Suprapubic skin (tissue), 4 donors: ENCODE results near the gene GRK4. TPM values are rescaled to one million over a fixed set of nuclear protein-coding genes. Genes with fewer than 3 reads are reported as not detected.

ENCODE experiments used
- DNase-seq, 2 donors: peaks; one replicate each; pipeline ENCODE4 v3.0.0-alpha.2; 2019; ENCODE audit warnings: low spot score in 2 of 2
- H3K27ac ChIP-seq: fragments of 200-600 bp; sonication (generic); one replicate; pipeline ENCODE4 v1.5.1; 2019
- H3K27me3 ChIP-seq: fragments of 200-600 bp; sonication (generic); one replicate; pipeline ENCODE4 v1.5.1; 2019
- H3K36me3 ChIP-seq: fragments of 200-600 bp; sonication (generic); one replicate; pipeline ENCODE4 v1.5.1; 2019
- H3K4me1 ChIP-seq: fragments of 200-600 bp; sonication (generic); one replicate; pipeline ENCODE4 v1.5.1; 2019
- H3K4me3 ChIP-seq: fragments of 200-600 bp; sonication (generic); one replicate; pipeline ENCODE4 v1.5.1; 2019; ENCODE audit warnings: mild to moderate bottlenecking
- H3K9me3 ChIP-seq: fragments of 200-600 bp; sonication (generic); one replicate; pipeline ENCODE4 v1.5.1; 2019
- CTCF ChIP-seq, 2 donors: fragments of 200-600 bp in 1 of 2; fragments of 450-650 bp in 1 of 2; sonication (generic) in 1 of 2; IDR thresholded peaks; one replicate each; pipeline ENCODE4 v1.5.1; 2016 to 2019; ENCODE audit warnings: antibody characterized with exemption in 2 of 2, mild to moderate bottlenecking in 1 of 2, moderate library complexity in 1 of 2
- EP300 ChIP-seq: sonication (generic); formaldehyde crosslinking; IDR thresholded peaks from one replicate; pipeline ENCODE4 v1.6.1; 2017; ENCODE audit warnings: antibody characterized with exemption
- POLR2A ChIP-seq, 2 donors: fragments of 450-650 bp; IDR thresholded peaks; one replicate each; pipeline ENCODE4 v1.6.1; 2017; ENCODE audit warnings: antibody characterized with exemption in 2 of 2, mild to moderate bottlenecking in 2 of 2, moderate library complexity in 2 of 2
- POLR2AphosphoS5 ChIP-seq, 3 donors: sonication (generic); formaldehyde crosslinking; IDR thresholded peaks; one replicate each; pipeline ENCODE4 v1.6.1; 2017; ENCODE audit warnings: antibody characterized with exemption in 3 of 3
- WGBS: methylation state at CpG from one replicate; pipeline ENCODE4 v1.1.5; 2018; 5-methylcytosine and 5-hydroxymethylcytosine counted together
- total RNA-seq, 4 donors: library from RNA; depleted of rRNA; stranded (reverse); fragments of >200 nt; gene quantifications; one replicate each; pipeline ENCODE4 v1.1.0, GENCODE V29; 2016

Gene GRK4
- total RNA-seq, 4 donors from 2014 or later = 3.3 to 8.0 (median 4.6) TPM

DNA sequence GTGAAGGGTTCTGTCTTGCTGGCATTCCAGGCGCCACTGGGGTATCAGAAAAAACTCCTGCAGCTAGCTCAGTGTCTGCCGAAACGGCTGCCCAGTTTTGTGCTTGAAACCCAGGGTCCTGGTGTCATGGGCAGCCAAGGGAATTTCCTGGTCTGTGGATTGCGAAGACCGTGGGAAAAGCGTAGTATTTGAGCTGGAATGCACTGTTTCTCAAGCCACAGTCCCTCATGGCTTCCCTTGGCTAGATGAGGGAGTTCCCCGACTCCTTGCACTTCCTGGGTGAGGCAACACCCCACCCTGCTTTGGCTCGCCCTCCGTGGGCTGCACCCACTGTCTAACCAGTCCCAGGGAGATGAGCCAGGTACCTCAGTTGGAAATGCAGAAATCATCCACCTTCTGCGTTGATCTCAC lies 40.2 kb upstream of the GRK4 start:
- TF ChIP-seq POLR2A (IDR thresholded peaks at IDR 0.05) (no peak), CTCF (IDR thresholded peaks at IDR 0.05) (no peak), POLR2AphosphoS5 (IDR thresholded peaks at IDR 0.05) (no peak), EP300 (no peak)
- H3K27me3 ChIP-seq = no peaks in the 10 kb centered on the region
- peak; percentile 30 to 59 for DNase-seq
- H3K4me1 ChIP-seq = peaks cover 18% of the 10 kb centered on the region
- WGBS = 73% methylated on average over 8 of the region's 10 CpGs
- H3K4me3 ChIP-seq = no peak overlapping the region
- H3K36me3 ChIP-seq = peaks cover 58% of the 10 kb centered on the region
- peak overlapping the region; percentile 9 for H3K27ac ChIP-seq
- no peaks in the 10 kb centered on the region for H3K9me3 ChIP-seq

DNA sequence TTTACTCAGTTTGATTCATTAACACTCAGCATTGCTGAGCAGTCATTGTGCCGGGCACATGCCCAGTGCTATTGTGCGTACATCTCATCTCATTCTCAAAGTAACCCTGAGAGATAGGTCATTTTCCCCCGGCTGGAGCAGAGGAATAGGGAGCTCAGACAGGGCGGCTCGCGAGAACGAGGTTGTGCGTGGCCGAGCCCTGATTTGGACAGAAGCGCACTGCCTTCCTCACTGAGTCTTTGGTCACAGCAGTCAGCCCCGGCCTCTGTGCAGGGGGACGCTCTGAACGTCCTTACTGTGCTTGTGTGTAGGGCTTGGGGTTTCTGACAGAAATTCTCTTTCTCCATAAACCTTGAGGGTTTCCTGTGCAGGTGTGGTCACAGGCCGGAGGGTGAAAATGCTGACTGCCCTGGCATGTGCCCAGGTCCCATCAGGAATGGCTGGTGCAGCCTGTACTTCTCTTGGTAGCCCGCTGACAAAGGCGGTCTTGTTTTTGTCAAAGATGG lies 39.6 kb upstream of the GRK4 start:
- Histone ChIP-seq H3K27ac (peak overlapping the region; percentile 9), H3K36me3 (peaks cover 63% of the 10 kb centered on the region), H3K27me3 (no peaks in the 10 kb centered on the region), H3K4me3 (no peak overlapping the region), H3K4me1 (peaks cover 18% of the 10 kb centered on the region), H3K9me3 (no peaks in the 10 kb centered on the region)
- WGBS = 82% methylated on average over 16 of the region's 16 CpGs
- DNase-seq = peak; percentile 52 to 77
- TF ChIP-seq EP300 (no peak), POLR2A (IDR thresholded peaks at IDR 0.05) (no peak), POLR2AphosphoS5 (IDR thresholded peaks at IDR 0.05) (no peak), CTCF (IDR thresholded peaks at IDR 0.05) (no peak)

GRCh38 chr4:2924286-2924685 lies 39.1 kb upstream of the GRK4 start:
- peak; percentile 38 to 70 for DNase-seq
- H3K4me3 ChIP-seq = no peak overlapping the region
- peaks cover 18% of the 10 kb centered on the region for H3K4me1 ChIP-seq
- 90% methylated on average over 8 of the region's 8 CpGs for WGBS
- TF ChIP-seq POLR2AphosphoS5 (IDR thresholded peaks at IDR 0.05) = no peak
- no peak for TF ChIP-seq POLR2A (IDR thresholded peaks at IDR 0.05)
- no peak for TF ChIP-seq EP300
- TF ChIP-seq CTCF (IDR thresholded peaks at IDR 0.05) = no peak
- H3K36me3 ChIP-seq = peaks cover 69% of the 10 kb centered on the region
- no peaks in the 10 kb centered on the region for H3K9me3 ChIP-seq
- H3K27ac ChIP-seq = no peak overlapping the region
- H3K27me3 ChIP-seq = no peaks in the 10 kb centered on the region

- no peaks in the 10 kb centered on the region for H3K27me3 ChIP-seq
- H3K4me1 ChIP-seq = peaks cover 18% of the 10 kb centered on the region
- no peak for TF ChIP-seq POLR2AphosphoS5 (IDR thresholded peaks at IDR 0.05)
- no peak for TF ChIP-seq CTCF (IDR thresholded peaks at IDR 0.05)
- no peak for TF ChIP-seq EP300
- TF ChIP-seq POLR2A (IDR thresholded peaks at IDR 0.05) = no peak
- no peaks in the 10 kb centered on the region for H3K9me3 ChIP-seq
- no peak overlapping the region for H3K27ac ChIP-seq
- no peak overlapping the region for H3K4me3 ChIP-seq
- DNase-seq = peak; percentile 45 to 48
- peaks cover 74% of the 10 kb centered on the region for H3K36me3 ChIP-seq
- WGBS = 85% methylated on average over 7 of the region's 7 CpGs
Observed at GRCh38 chr4:2924765-2925301, 38.5 kb upstream of the GRK4 start.

- peak; percentile 35 to 60 for DNase-seq
- H3K9me3 ChIP-seq = no peaks in the 10 kb centered on the region
- H3K36me3 ChIP-seq = peaks cover 81% of the 10 kb centered on the region
- TF ChIP-seq POLR2AphosphoS5 (IDR thresholded peaks at IDR 0.05) (no peak), CTCF (IDR thresholded peaks at IDR 0.05) (no peak), EP300 (no peak), POLR2A (IDR thresholded peaks at IDR 0.05) (no peak)
- H3K4me1 ChIP-seq = peaks cover 18% of the 10 kb centered on the region
- no peaks in the 10 kb centered on the region for H3K27me3 ChIP-seq
- H3K27ac ChIP-seq = no peak overlapping the region
- H3K4me3 ChIP-seq = no peak overlapping the region
- 91% methylated on average over 5 of the region's 5 CpGs for WGBS
Observed at GRCh38 chr4:2925496-2925895, 37.9 kb upstream of the GRK4 start.
